ENCODE results near the gene SP140.

The SP140 gene

DNA sequence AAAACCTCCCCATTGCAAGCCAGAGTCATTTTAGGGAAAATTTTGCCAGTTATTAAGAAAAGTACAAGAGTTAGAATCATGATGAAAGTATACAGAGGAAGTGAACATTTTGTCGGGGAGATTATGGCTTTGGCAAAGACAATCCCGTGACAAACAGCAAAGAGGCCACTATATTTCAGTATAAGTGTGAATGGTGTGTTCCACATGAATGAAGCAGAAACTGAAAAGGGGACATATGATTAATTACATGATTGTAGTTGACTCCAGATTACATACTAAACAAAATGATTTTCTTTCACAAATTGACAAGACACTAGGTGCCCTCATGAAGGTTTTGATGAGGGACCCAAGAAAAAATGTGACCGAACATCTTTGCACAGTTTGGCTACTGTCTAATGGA, 42.0 kb downstream of the SP140 start (continued):
- TF ChIP-seq, protein P1, sequence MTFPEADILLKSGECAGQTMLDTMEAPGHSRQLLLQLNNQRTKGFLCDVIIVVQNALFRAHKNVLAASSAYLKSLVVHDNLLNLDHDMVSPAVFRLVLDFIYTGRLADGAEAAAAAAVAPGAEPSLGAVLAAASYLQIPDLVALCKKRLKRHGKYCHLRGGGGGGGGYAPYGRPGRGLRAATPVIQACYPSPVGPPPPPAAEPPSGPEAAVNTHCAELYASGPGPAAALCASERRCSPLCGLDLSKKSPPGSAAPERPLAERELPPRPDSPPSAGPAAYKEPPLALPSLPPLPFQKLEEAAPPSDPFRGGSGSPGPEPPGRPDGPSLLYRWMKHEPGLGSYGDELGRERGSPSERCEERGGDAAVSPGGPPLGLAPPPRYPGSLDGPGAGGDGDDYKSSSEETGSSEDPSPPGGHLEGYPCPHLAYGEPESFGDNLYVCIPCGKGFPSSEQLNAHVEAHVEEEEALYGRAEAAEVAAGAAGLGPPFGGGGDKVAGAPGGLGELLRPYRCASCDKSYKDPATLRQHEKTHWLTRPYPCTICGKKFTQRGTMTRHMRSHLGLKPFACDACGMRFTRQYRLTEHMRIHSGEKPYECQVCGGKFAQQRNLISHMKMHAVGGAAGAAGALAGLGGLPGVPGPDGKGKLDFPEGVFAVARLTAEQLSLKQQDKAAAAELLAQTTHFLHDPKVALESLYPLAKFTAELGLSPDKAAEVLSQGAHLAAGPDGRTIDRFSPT (tag by site-specific recombination; IDR thresholded peaks at IDR 0.05) = no peak
- TF ChIP-seq, protein P2, sequence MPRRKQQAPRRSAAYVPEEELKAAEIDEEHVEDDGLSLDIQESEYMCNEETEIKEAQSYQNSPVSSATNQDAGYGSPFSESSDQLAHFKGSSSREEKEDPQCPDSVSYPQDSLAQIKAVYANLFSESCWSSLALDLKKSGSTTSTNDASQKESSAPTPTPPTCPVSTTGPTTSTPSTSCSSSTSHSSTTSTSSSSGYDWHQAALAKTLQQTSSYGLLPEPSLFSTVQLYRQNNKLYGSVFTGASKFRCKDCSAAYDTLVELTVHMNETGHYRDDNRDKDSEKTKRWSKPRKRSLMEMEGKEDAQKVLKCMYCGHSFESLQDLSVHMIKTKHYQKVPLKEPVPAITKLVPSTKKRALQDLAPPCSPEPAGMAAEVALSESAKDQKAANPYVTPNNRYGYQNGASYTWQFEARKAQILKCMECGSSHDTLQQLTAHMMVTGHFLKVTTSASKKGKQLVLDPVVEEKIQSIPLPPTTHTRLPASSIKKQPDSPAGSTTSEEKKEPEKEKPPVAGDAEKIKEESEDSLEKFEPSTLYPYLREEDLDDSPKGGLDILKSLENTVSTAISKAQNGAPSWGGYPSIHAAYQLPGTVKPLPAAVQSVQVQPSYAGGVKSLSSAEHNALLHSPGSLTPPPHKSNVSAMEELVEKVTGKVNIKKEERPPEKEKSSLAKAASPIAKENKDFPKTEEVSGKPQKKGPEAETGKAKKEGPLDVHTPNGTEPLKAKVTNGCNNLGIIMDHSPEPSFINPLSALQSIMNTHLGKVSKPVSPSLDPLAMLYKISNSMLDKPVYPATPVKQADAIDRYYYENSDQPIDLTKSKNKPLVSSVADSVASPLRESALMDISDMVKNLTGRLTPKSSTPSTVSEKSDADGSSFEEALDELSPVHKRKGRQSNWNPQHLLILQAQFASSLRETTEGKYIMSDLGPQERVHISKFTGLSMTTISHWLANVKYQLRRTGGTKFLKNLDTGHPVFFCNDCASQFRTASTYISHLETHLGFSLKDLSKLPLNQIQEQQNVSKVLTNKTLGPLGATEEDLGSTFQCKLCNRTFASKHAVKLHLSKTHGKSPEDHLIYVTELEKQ (tag by site-specific recombination; IDR thresholded peaks at IDR 0.05; ENCODE audit: borderline replicate concordance) = no peak
- TF ChIP-seq, protein P3, sequence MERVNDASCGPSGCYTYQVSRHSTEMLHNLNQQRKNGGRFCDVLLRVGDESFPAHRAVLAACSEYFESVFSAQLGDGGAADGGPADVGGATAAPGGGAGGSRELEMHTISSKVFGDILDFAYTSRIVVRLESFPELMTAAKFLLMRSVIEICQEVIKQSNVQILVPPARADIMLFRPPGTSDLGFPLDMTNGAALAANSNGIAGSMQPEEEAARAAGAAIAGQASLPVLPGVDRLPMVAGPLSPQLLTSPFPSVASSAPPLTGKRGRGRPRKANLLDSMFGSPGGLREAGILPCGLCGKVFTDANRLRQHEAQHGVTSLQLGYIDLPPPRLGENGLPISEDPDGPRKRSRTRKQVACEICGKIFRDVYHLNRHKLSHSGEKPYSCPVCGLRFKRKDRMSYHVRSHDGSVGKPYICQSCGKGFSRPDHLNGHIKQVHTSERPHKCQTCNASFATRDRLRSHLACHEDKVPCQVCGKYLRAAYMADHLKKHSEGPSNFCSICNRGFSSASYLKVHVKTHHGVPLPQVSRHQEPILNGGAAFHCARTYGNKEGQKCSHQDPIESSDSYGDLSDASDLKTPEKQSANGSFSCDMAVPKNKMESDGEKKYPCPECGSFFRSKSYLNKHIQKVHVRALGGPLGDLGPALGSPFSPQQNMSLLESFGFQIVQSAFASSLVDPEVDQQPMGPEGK (tag by site-specific recombination; IDR thresholded peaks at IDR 0.05) = no peak
- no peak for TF ChIP-seq SP3 (tag by site-specific recombination; IDR thresholded peaks at IDR 0.05)
- no peak for TF ChIP-seq SCRT1 (tag by site-specific recombination; IDR thresholded peaks at IDR 0.05; ENCODE audit: borderline replicate concordance)
- no peak for TF ChIP-seq ZNF473 (tag by site-specific recombination; IDR thresholded peaks at IDR 0.05)
- TF ChIP-seq, protein P4, sequence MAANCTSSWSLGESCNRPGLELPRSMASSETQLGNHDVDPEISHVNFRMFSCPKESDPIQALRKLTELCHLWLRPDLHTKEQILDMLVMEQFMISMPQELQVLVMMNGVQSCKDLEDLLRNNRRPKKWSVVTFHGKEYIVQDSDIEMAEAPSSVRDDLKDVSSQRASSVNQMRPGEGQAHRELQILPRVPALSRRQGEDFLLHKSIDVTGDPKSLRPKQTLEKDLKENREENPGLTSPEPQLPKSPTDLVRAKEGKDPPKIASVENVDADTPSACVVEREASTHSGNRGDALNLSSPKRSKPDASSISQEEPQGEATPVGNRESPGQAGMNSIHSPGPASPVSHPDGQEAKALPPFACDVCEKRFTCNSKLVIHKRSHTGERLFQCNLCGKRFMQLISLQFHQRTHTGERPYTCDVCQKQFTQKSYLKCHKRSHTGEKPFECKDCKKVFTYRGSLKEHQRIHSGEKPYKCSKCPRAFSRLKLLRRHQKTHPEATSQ (tag by site-specific recombination; IDR thresholded peaks at IDR 0.05) = no peak
- no peak for TF ChIP-seq ZNF341 (tag by site-specific recombination; IDR thresholded peaks at IDR 0.05; ENCODE audit: low read depth)
- TF ChIP-seq ZNF707 (tag by site-specific recombination; IDR thresholded peaks at IDR 0.05) = no peak
- no peak for TF ChIP-seq ZNF549 (tag by site-specific recombination; IDR thresholded peaks at IDR 0.05)
- TF ChIP-seq ZNF202 (tag by site-specific recombination; IDR thresholded peaks at IDR 0.05; ENCODE audit: borderline replicate concordance) = no peak
- TF ChIP-seq, protein P5, sequence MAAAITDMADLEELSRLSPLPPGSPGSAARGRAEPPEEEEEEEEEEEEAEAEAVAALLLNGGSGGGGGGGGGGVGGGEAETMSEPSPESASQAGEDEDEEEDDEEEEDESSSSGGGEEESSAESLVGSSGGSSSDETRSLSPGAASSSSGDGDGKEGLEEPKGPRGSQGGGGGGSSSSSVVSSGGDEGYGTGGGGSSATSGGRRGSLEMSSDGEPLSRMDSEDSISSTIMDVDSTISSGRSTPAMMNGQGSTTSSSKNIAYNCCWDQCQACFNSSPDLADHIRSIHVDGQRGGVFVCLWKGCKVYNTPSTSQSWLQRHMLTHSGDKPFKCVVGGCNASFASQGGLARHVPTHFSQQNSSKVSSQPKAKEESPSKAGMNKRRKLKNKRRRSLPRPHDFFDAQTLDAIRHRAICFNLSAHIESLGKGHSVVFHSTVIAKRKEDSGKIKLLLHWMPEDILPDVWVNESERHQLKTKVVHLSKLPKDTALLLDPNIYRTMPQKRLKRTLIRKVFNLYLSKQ (tag by site-specific recombination; IDR thresholded peaks at IDR 0.05; ENCODE audit: borderline replicate concordance) = no peak

DNA sequence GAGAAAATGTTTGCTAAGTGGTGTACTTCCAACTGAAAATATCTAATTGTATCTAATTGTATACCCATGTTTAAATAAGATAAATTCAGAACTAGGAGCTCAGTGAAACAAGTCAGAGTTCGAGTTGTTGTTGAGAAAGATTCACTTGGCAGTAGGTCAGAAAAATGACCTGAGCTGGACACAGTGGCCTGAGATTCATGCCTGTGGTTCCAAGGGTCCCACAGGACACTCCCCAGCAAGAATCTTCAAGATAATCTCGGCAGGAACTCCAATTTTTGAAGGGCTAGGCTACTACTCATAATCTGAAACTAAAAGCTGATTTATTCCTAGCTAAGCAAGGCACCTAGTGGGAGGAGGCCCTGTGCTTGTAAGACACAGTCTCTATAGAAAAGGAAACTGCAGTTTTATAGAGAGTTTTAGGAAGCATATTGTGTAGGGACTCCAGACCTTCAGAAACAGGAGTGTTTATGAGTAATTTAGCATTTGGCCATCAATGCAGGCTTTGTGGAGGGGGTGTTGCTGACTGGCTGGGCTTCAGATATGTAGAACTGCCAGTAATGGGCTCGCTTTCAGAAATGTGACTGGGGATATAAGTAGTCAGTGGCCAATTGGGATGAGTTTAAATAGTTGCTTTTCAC, 43.2 kb downstream of the SP140 start:
- Histone ChIP-seq H3K4me1 (ENCODE audit: control insufficient read depth, insufficient read depth, low read length) (no peaks in the 10 kb centered on the region), H3K27ac (ENCODE audit: extremely low read depth, low read depth, low read length) (no peak overlapping the region), H3K36me3 (ENCODE audit: control insufficient read depth in 2 of 2, insufficient read depth in 1 of 2, low read length in 2 of 2) (no peaks in the 10 kb centered on the region), H3K4me3 (ENCODE audit: low read depth, low read length) (no peak overlapping the region), H3K9me3 (ENCODE audit: control insufficient read depth, insufficient read depth, low read depth, low read length) (no peaks in the 10 kb centered on the region)
- TF ChIP-seq ZNF514 (tag by site-specific recombination; IDR thresholded peaks at IDR 0.05) = no peak
- CTCF ChIA-PET = interaction anchor here (0.6 to 1.0 kb wide), 2 partner anchors 10 to 1660 kb away, joined by 3 read pairs; no protein-coding TSS in a partner anchor
- POLR2A ChIA-PET = no interaction called here
